Erythroblast (primary cell): ENCODE measurements around the gene ITGB2.

ENCODE experiments used
- GATA1 ChIP-seq: IDR thresholded peaks from 2 replicates; pipeline ENCODE4 v1.6.1; 2011; ENCODE audit warnings: low read depth, mild to moderate bottlenecking, control low read depth, low read length, moderate library complexity
- POLR2A ChIP-seq: IDR thresholded peaks from 2 replicates; pipeline ENCODE4 v1.6.1; 2011; ENCODE audit warnings: mild to moderate bottlenecking, low read length

- TF ChIP-seq POLR2A, result no peak
- TF ChIP-seq GATA1, result no peak
Observed at GRCh38 chr21:44907225-44907965, 13.3 kb downstream of the ITGB2 start.
